ENCODE results near the gene BTBD9. TPM values are rescaled to one million over a fixed set of nuclear protein-coding genes. Genes with fewer than 3 reads are reported as not detected.

The BTBD9 gene
- total and polyA plus RNA-seq, 2 of the 13 experiments (the other 11 are each of a cell fraction or from before 2014, with no cell fraction given), result 1.2 to 3.0 TPM

GRCh38 chr6:38244869-38245268 is 394.9 kb downstream of the BTBD9 start:
- intact Hi-C loops (cut with micrococcal nuclease; ENCODE audit: unreplicated experiment), result no loop called here
- CTCF ChIA-PET (ENCODE audit: low intra/inter-chr PET ratio, low total read pairs), result no interaction called here
- Histone ChIP-seq H2AFZ (ENCODE audit: low read length) (no peak overlapping the region), H4K20me1 (ENCODE audit: insufficient read depth, low read length) (no peaks in the 10 kb centered on the region), H3K79me2 (ENCODE audit: insufficient read depth, low read length) (no peaks in the 10 kb centered on the region), H3K4me2 (ENCODE audit: low read depth, low read length) (no peak overlapping the region), H3K9me3 (ENCODE audit: low read length) (no peaks in the 10 kb centered on the region), H3K27ac (ENCODE audit: extremely low read length, insufficient read depth, low read length) (no peak overlapping the region), H3K4me1 (ENCODE audit: insufficient read depth, low read length) (no peaks in the 10 kb centered on the region), H3K27me3 (ENCODE audit: control insufficient read depth in 1 of 2, insufficient read depth in 2 of 2, low read length in 2 of 2) (no peaks in the 10 kb centered on the region), H3K36me3 (replicated peaks in 1 of 2; ENCODE audit: control insufficient read depth in 1 of 2, insufficient read depth in 2 of 2, low read length in 2 of 2) (no peaks in the 10 kb centered on the region), H3K9ac (ENCODE audit: insufficient read depth, low read depth, low read length) (no peak overlapping the region), H3K4me3 (replicated peaks in 1 of 3; ENCODE audit: insufficient read depth in 1 of 3, low read depth in 2 of 3, low read length in 3 of 3) (no peak overlapping the region)
- DNase-seq (ENCODE audit: low spot score) (no peak), ATAC-seq (no peak), FAIRE-seq (no peak)
- in situ Hi-C loops (cut with HindIII; ENCODE audit: extremely low pct_ligation_motif_present, low pct_unique_long_range_greater_than_20kb), result no loop called here
- no TSS peak for BruUV-seq (replicated peaks)
- WGBS (ENCODE audit: low lambda C conversion rate), result 89% methylated on average over 3 of the region's 3 CpGs
- POLR2A ChIA-PET, result no interaction called here
- TF ChIP-seq ZNF614 (CRISPR knock-in tag; IDR thresholded peaks at IDR 0.05; ENCODE audit: borderline replicate concordance) (no peak), GABPB1 (CRISPR knock-in tag; IDR thresholded peaks at IDR 0.05) (no peak), ZNF350 (CRISPR knock-in tag; IDR thresholded peaks at IDR 0.05; ENCODE audit: borderline replicate concordance, low read depth) (no peak), ZNF335 (CRISPR knock-in tag; IDR thresholded peaks at IDR 0.05) (no peak), ZBTB7A (CRISPR knock-in tag; IDR thresholded peaks at IDR 0.05) (no peak), CENPX (CRISPR knock-in tag; IDR thresholded peaks at IDR 0.05) (no peak), HOXA7 (CRISPR knock-in tag; IDR thresholded peaks at IDR 0.05) (no peak), NFIB (CRISPR knock-in tag; IDR thresholded peaks at IDR 0.05; ENCODE audit: borderline replicate concordance) (no peak), GPN1 (CRISPR knock-in tag; IDR thresholded peaks at IDR 0.05; ENCODE audit: borderline replicate concordance) (no peak), KLF16 (CRISPR knock-in tag; IDR thresholded peaks at IDR 0.05) (no peak), RBM22 (optimal IDR thresholded peaks at IDR 0.05; ENCODE audit: low read length) (no peak), HCFC1 (IDR thresholded peaks at IDR 0.05; ENCODE audit: low read depth, low read length) (no peak), ZNF484 (CRISPR knock-in tag; IDR thresholded peaks at IDR 0.05; ENCODE audit: borderline replicate concordance, low read depth) (no peak), ESRRA (CRISPR knock-in tag; IDR thresholded peaks at IDR 0.05; ENCODE audit: low read depth) (no peak), SP140L (CRISPR knock-in tag; IDR thresholded peaks at IDR 0.05; ENCODE audit: borderline replicate concordance) (no peak)
- TF ChIP-seq, protein P1, sequence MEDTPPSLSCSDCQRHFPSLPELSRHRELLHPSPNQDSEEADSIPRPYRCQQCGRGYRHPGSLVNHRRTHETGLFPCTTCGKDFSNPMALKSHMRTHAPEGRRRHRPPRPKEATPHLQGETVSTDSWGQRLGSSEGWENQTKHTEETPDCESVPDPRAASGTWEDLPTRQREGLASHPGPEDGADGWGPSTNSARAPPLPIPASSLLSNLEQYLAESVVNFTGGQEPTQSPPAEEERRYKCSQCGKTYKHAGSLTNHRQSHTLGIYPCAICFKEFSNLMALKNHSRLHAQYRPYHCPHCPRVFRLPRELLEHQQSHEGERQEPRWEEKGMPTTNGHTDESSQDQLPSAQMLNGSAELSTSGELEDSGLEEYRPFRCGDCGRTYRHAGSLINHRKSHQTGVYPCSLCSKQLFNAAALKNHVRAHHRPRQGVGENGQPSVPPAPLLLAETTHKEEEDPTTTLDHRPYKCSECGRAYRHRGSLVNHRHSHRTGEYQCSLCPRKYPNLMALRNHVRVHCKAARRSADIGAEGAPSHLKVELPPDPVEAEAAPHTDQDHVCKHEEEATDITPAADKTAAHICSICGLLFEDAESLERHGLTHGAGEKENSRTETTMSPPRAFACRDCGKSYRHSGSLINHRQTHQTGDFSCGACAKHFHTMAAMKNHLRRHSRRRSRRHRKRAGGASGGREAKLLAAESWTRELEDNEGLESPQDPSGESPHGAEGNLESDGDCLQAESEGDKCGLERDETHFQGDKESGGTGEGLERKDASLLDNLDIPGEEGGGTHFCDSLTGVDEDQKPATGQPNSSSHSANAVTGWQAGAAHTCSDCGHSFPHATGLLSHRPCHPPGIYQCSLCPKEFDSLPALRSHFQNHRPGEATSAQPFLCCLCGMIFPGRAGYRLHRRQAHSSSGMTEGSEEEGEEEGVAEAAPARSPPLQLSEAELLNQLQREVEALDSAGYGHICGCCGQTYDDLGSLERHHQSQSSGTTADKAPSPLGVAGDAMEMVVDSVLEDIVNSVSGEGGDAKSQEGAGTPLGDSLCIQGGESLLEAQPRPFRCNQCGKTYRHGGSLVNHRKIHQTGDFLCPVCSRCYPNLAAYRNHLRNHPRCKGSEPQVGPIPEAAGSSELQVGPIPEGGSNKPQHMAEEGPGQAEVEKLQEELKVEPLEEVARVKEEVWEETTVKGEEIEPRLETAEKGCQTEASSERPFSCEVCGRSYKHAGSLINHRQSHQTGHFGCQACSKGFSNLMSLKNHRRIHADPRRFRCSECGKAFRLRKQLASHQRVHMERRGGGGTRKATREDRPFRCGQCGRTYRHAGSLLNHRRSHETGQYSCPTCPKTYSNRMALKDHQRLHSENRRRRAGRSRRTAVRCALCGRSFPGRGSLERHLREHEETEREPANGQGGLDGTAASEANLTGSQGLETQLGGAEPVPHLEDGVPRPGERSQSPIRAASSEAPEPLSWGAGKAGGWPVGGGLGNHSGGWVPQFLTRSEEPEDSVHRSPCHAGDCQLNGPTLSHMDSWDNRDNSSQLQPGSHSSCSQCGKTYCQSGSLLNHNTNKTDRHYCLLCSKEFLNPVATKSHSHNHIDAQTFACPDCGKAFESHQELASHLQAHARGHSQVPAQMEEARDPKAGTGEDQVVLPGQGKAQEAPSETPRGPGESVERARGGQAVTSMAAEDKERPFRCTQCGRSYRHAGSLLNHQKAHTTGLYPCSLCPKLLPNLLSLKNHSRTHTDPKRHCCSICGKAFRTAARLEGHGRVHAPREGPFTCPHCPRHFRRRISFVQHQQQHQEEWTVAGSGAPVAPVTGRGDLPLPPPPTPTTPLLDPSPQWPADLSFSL (CRISPR knock-in tag; IDR thresholded peaks at IDR 0.05), result no peak
- TF ChIP-seq, protein P2, sequence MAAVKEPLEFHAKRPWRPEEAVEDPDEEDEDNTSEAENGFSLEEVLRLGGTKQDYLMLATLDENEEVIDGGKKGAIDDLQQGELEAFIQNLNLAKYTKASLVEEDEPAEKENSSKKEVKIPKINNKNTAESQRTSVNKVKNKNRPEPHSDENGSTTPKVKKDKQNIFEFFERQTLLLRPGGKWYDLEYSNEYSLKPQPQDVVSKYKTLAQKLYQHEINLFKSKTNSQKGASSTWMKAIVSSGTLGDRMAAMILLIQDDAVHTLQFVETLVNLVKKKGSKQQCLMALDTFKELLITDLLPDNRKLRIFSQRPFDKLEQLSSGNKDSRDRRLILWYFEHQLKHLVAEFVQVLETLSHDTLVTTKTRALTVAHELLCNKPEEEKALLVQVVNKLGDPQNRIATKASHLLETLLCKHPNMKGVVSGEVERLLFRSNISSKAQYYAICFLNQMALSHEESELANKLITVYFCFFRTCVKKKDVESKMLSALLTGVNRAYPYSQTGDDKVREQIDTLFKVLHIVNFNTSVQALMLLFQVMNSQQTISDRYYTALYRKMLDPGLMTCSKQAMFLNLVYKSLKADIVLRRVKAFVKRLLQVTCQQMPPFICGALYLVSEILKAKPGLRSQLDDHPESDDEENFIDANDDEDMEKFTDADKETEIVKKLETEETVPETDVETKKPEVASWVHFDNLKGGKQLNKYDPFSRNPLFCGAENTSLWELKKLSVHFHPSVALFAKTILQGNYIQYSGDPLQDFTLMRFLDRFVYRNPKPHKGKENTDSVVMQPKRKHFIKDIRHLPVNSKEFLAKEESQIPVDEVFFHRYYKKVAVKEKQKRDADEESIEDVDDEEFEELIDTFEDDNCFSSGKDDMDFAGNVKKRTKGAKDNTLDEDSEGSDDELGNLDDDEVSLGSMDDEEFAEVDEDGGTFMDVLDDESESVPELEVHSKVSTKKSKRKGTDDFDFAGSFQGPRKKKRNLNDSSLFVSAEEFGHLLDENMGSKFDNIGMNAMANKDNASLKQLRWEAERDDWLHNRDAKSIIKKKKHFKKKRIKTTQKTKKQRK (IDR thresholded peaks at IDR 0.05; ENCODE audit: low read length), result no peak
